IMR-90 (cell line): Measurements from ENCODE around the gene RPTOR. TPM values are rescaled to one million over a fixed set of nuclear protein-coding genes. Genes with fewer than 3 reads are reported as not detected.
A peak's percentile ranks its signal among the peaks of the same experiment; 100 is the strongest.

Source experiments
- ATAC-seq: fragments of 200-7000 bp; cut with Tn5 transposase; 2 replicates; pipeline ENCODE4 v1.9.1; 2020; ENCODE audit warnings: low read depth, mild to moderate bottlenecking, moderate library complexity
- BruUV-seq: library from RNA; stranded (reverse); fragments of 400-500 nt; replicated peaks from 2 replicates; lab custom pipeline; 2021; lab: Mats Ljungman, UMichigan
- CTCF ChIA-PET: fragments of 300-600 bp; formaldehyde crosslinking; extraction: SDS; loops from one replicate; lab custom pipeline; 2021; ENCODE audit warnings: antibody characterized with exemption; lab: Yijun Ruan, JAX
- POLR2A ChIA-PET: fragments of 300-600 bp; sonication (Branson Sonifier 250); formaldehyde crosslinking; loops from one replicate; lab custom pipeline; 2022; ENCODE audit warnings: antibody characterized with exemption; ENCODE audit not compliant: unreplicated experiment; lab: Charles Lee
- DNase-seq: peaks from one replicate; pipeline ENCODE4 v3.0.0; 2013
- H2AFZ ChIP-seq: replicated peaks from 2 replicates; pipeline ENCODE3; 2013; ENCODE audit warnings: low read length, mild to moderate bottlenecking; ENCODE audit not compliant: poor library complexity
- H2AK5ac ChIP-seq: 2 replicates; pipeline ENCODE4 v1.6.1; 2013; ENCODE audit warnings: low read depth, low read length, inconsistent platforms
- H2AK9ac ChIP-seq: replicated peaks from 2 replicates; pipeline ENCODE3; 2013; ENCODE audit warnings: mild to moderate bottlenecking, low read depth, low read length, moderate library complexity; ENCODE audit not compliant: poor library complexity
- H2BK120ac ChIP-seq: 2 replicates; pipeline ENCODE4 v1.6.1; 2013; ENCODE audit warnings: low read depth, low read length, inconsistent platforms
- H2BK15ac ChIP-seq: 3 replicates; pipeline ENCODE4 v1.6.1; 2013; ENCODE audit warnings: low read depth, low read length, inconsistent platforms
- H2BK20ac ChIP-seq: 2 replicates; pipeline ENCODE4 v1.6.1; 2013; ENCODE audit warnings: low read depth, mild to moderate bottlenecking, inconsistent platforms, low read length, moderate library complexity
- H2BK5ac ChIP-seq: 2 replicates; pipeline ENCODE4 v1.6.1; 2013; ENCODE audit warnings: mild to moderate bottlenecking, low read depth, low read length, inconsistent platforms; ENCODE audit not compliant: poor library complexity, severe bottlenecking
- H3K14ac ChIP-seq: replicated peaks from 2 replicates; pipeline ENCODE4 v1.6.1; 2013; ENCODE audit warnings: low read depth, low read length, inconsistent platforms
- H3K18ac ChIP-seq: 2 replicates; pipeline ENCODE4 v1.6.1; 2013; ENCODE audit warnings: low read depth, low read length, control low read depth
- H3K23ac ChIP-seq: 2 replicates; pipeline ENCODE4 v1.6.1; 2013; ENCODE audit warnings: low read depth, low read length, inconsistent platforms
- H3K27ac ChIP-seq: 2 replicates; pipeline ENCODE4 v1.5.1; 2013; ENCODE audit warnings: mild to moderate bottlenecking, control low read depth, low read length; ENCODE audit not compliant: insufficient read depth
- H3K27me3 ChIP-seq: 2 replicates; pipeline ENCODE4 v1.6.1; 2013; ENCODE audit warnings: low read length; ENCODE audit not compliant: control insufficient read depth, insufficient read depth
- H3K36me3 ChIP-seq: 2 replicates; pipeline ENCODE4 v1.6.1; 2013; ENCODE audit warnings: low read length, mixed read lengths; ENCODE audit not compliant: control insufficient read depth, insufficient read depth
- H3K4ac ChIP-seq: 2 replicates; pipeline ENCODE4 v1.6.1; 2013; ENCODE audit warnings: low read depth, low read length, inconsistent platforms
- H3K4me1 ChIP-seq: 2 replicates; pipeline ENCODE4 v1.6.1; 2013; ENCODE audit warnings: low read length, mixed read lengths; ENCODE audit not compliant: control insufficient read depth, insufficient read depth
- H3K4me2 ChIP-seq: 2 replicates; pipeline ENCODE4 v1.6.1; 2013; ENCODE audit warnings: low read depth, mild to moderate bottlenecking, control low read depth, low read length, moderate library complexity
- H3K4me3 ChIP-seq: 2 replicates; pipeline ENCODE4 v1.5.1; 2013; ENCODE audit warnings: low read depth, mild to moderate bottlenecking, control low read depth, low read length, moderate library complexity; ENCODE audit not compliant: insufficient read depth
- H3K56ac ChIP-seq: 2 replicates; pipeline ENCODE4 v1.6.1; 2013; ENCODE audit warnings: low read length, inconsistent platforms; ENCODE audit not compliant: insufficient read depth; ENCODE audit errors: extremely low read depth
- H3K79me1 ChIP-seq, 2 experiments: 2 replicates each; pipeline ENCODE4 v1.6.1; 2013; ENCODE audit warnings: low read length in 2 of 2, inconsistent platforms in 1 of 2, low read depth in 1 of 2
- H3K9ac ChIP-seq: 2 replicates; pipeline ENCODE4 v1.6.1; 2013; ENCODE audit warnings: low read depth, low read length, control low read depth
- H3K9me1 ChIP-seq: 2 replicates; pipeline ENCODE4 v1.6.1; 2013; ENCODE audit warnings: low read length, inconsistent platforms; ENCODE audit not compliant: insufficient read depth
- H3K9me3 ChIP-seq: 2 replicates; pipeline ENCODE4 v1.6.1; 2013; ENCODE audit warnings: low read length; ENCODE audit not compliant: control insufficient read depth, insufficient read depth
- H4K20me1 ChIP-seq: 2 replicates; pipeline ENCODE4 v1.6.1; 2013; ENCODE audit warnings: low read length, inconsistent platforms; ENCODE audit not compliant: insufficient read depth
- H4K5ac ChIP-seq: 2 replicates; pipeline ENCODE4 v1.6.1; 2013; ENCODE audit warnings: mild to moderate bottlenecking, low read depth, low read length, control low read depth
- H4K8ac ChIP-seq, 2 experiments: 2 replicates each; pipeline ENCODE4 v1.6.1; 2013; ENCODE audit warnings: low read depth in 2 of 2, low read length in 2 of 2, control low read depth in 1 of 2, inconsistent platforms in 1 of 2
- H4K91ac ChIP-seq: 2 replicates; pipeline ENCODE4 v1.6.1; 2013; ENCODE audit warnings: low read depth, low read length, inconsistent platforms; ENCODE audit not compliant: insufficient read depth
- ELK1 ChIP-seq: fragments of 150-350 bp; IDR thresholded peaks from 2 replicates; pipeline ENCODE4 v1.6.1; 2016; ENCODE audit warnings: low read depth, mild to moderate bottlenecking, low read length, moderate library complexity, borderline replicate concordance
- MAZ ChIP-seq: IDR thresholded peaks from 2 replicates; pipeline ENCODE4 v1.6.1; 2012; ENCODE audit warnings: low read depth, mild to moderate bottlenecking, low read length, improper control_type of control experiment, moderate library complexity, borderline replicate concordance
- MXI1 ChIP-seq: IDR thresholded peaks from 2 replicates; pipeline ENCODE4 v1.6.1; 2012; ENCODE audit warnings: low read depth, mild to moderate bottlenecking, low read length, moderate library complexity, borderline replicate concordance
- NFE2L2 ChIP-seq: fragments of 150-350 bp; IDR thresholded peaks from 2 replicates; pipeline ENCODE4 v1.6.1; 2016; ENCODE audit warnings: low read depth, mild to moderate bottlenecking, low read length
- WGBS, 2 experiments: methylation state at CpG; one replicate each; pipeline versions ENCODE4 v1.1.5 to v1.1.7; 2013; ENCODE audit warnings: missing lambda C conversion rate in 2 of 2; ENCODE audit not compliant: insufficient read length in 1 of 2; ENCODE audit errors: extremely low coverage in 2 of 2; 5-methylcytosine and 5-hydroxymethylcytosine counted together
- dilution Hi-C: fragments of 300-500 bp; cut with HindIII; formaldehyde crosslinking; loops from one replicate; pipeline ENCODE4 v1.14.3; 2018; ENCODE audit warnings: low sequenced_read_pairs; ENCODE audit not compliant: unreplicated experiment
- in situ Hi-C: fragments of 300-500 bp; cut with MboI; formaldehyde crosslinking; loops from 3 replicates; pipeline ENCODE4 v1.14.3; 2019; ENCODE audit warnings: low sequenced_read_pairs, inconsistent platforms, mixed read lengths
- intact Hi-C: fragments of 100-400 bp; cut with micrococcal nuclease; formaldehyde crosslinking; loops from 2 replicates; pipeline ENCODE4 v1.10.0; 2022
- polyA plus RNA-seq, 3 experiments: library from polyadenylated mRNA; depleted of rRNA; stranded (reverse); fragments of >200 nt; gene quantifications; 2 replicates each; pipeline ENCODE4 v1.2.3, GENCODE V29; 2012; ENCODE audit warnings: low replicate concordance in 1 of 3
- total RNA-seq: library from RNA; depleted of rRNA; stranded (reverse); fragments of >200 nt; gene quantifications from 2 replicates; pipeline ENCODE4 v1.2.3, GENCODE V29; 2012

RPTOR gene
- total and polyA plus RNA-seq, 2 of the 4 experiments (the other 2 are of a cell fraction), result 10.8 to 14.7 TPM

- peak overlapping the region; percentile 70; the same call in 1 of the 2 replicates for H4K91ac ChIP-seq
- peaks cover 16% of the 10 kb centered on the region for H3K4me1 ChIP-seq
- H4K5ac ChIP-seq, result no peak overlapping the region
- in situ Hi-C loops (loop anchor here (10.0 kb wide), 1 partner anchor 449 kb away; no protein-coding TSS in a partner anchor), dilution Hi-C loops (no loop called here), intact Hi-C loops (no loop called here)
- peaks cover 0 to 16% of the 10 kb centered on the region in 2 experiments; a peak in 1 of 4 replicates for H3K79me1 ChIP-seq
- H2AK9ac ChIP-seq, result peak overlapping the region; percentile 76
- H2AK5ac ChIP-seq, result peak overlapping the region; percentile 51; the same call in 1 of the 2 replicates
- no peak overlapping the region for H3K27ac ChIP-seq
- H2BK5ac ChIP-seq, result no peak overlapping the region
- no peak overlapping the region for H3K4me2 ChIP-seq
- 92% methylated on average over 9 of the region's 14 CpGs; no CpG with 5 or more reads in 1 of the 2 experiments for WGBS, 2 experiments
- H3K9ac ChIP-seq, result no peak overlapping the region
- no peak overlapping the region; the same call in 2 of the 3 replicates for H2BK15ac ChIP-seq
- H3K9me1 ChIP-seq, result peaks cover 23% of the 10 kb centered on the region
- BruUV-seq, result no TSS peak
- no peak overlapping the region for H3K4me3 ChIP-seq
- H2BK120ac ChIP-seq, result peak overlapping the region; percentile 11
- no peaks in the 10 kb centered on the region for H3K27me3 ChIP-seq
- ChIA-PET POLR2A (no interaction called here), CTCF (no interaction called here)
- peak overlapping the region; percentile 80; the same call in 1 of the 2 replicates for H2BK20ac ChIP-seq
- no peak overlapping the region for H3K18ac ChIP-seq
- peak overlapping the region; percentile 64; the same call in 1 of the 2 replicates for H3K23ac ChIP-seq
- peak overlapping the region; percentile 41 for H3K4ac ChIP-seq
- DNase-seq (no peak), ATAC-seq (peak; percentile 32; the same call in 1 of the 2 replicates)
- H4K8ac ChIP-seq, result peak overlapping the region in 1 of 2 experiments; percentile 60; a peak in 2 of 4 replicates
- peak overlapping the region; percentile 63 for H2AFZ ChIP-seq
- no peaks in the 10 kb centered on the region for H3K9me3 ChIP-seq
- H3K36me3 ChIP-seq, result peaks cover 12% of the 10 kb centered on the region
- H4K20me1 ChIP-seq, result no peaks in the 10 kb centered on the region
- H3K56ac ChIP-seq, result no peak overlapping the region
- no peak for TF ChIP-seq ELK1
- no peak for TF ChIP-seq MXI1
- no peak for TF ChIP-seq MAZ
- peak; percentile 35; the same call in 1 of the 2 replicates for TF ChIP-seq NFE2L2
- peak overlapping the region; percentile 82 for H3K14ac ChIP-seq
These were observed 328.8 kb downstream of the RPTOR start for GRCh38 chr17:80873307-80873951.
